Mucosa of descending colon (tissue), 3 donors: ENCODE measurements around the gene SLC25A13. TPM values are rescaled to one million over a fixed set of nuclear protein-coding genes. Genes with fewer than 3 reads are reported as not detected.
"Not testable (repeated sequence)": the region's sequence is repeated elsewhere in the genome, so short reads cannot be mapped to it uniquely, and the experiment has no call there.

Experiments
- ATAC-seq: fragments of 200-7000 bp; cut with Tn5 transposase; one replicate; pipeline ENCODE4 v1.9.1; 2020; ENCODE audit warnings: mild to moderate bottlenecking, moderate library complexity
- DNase-seq, 3 donors: peaks; one replicate each; pipeline ENCODE4 v3.0.0-alpha.2; 2020
- H3K36me3 ChIP-seq: fragments of 200-600 bp; one replicate; pipeline ENCODE4 v1.8.0; 2021; ENCODE audit warnings: low read depth, mild to moderate bottlenecking
- H3K4me1 ChIP-seq: fragments of 200-600 bp; one replicate; pipeline ENCODE4 v1.8.0; 2021; ENCODE audit warnings: low read depth, mild to moderate bottlenecking
- H3K4me3 ChIP-seq: fragments of 200-600 bp; one replicate; pipeline ENCODE4 v1.8.0; 2021; ENCODE audit warnings: mild to moderate bottlenecking
- H3K9me3 ChIP-seq: fragments of 200-600 bp; one replicate; pipeline ENCODE4 v1.8.0; 2021; ENCODE audit warnings: mild to moderate bottlenecking
- intact Hi-C, 2 donors: fragments of 100-400 bp; cut with DNase I in 1 of 2; cut with micrococcal nuclease in 1 of 2; formaldehyde crosslinking; loops; one replicate each; pipeline versions ENCODE4 v1.11.0 to v1.11.1; 2022; cut with DNase I, micrococcal nuclease
- total RNA-seq, 3 donors: library from RNA; stranded (reverse); fragmentation: NEBNext Ultra II Directional in 2 of 3; extraction: Animal tissue kit (Norgen Biotek cat#: 25700) in 2 of 3; gene quantifications; one replicate each; pipeline versions ENCODE4 v1.2.1 to v1.2.4, GENCODE V29; 2021 to 2023
- TF ChIP-seq, protein P1 (sequence below): fragments of 200-600 bp; IDR thresholded peaks from one replicate; pipeline ENCODE4 v1.8.0; 2022; ENCODE audit warnings: antibody characterized with exemption, mild to moderate bottlenecking
- donor health status: DM: no; HTN: no; CAD: no; lungs with moderate emphysema.
- donor health status: DM: no; HTN: no; CAD: no.
- donor health status: DM: no; HTN: yes; CAD: no.

The SLC25A13 gene
- total RNA-seq, 3 donors from 2014 or later, result 33.5 to 65.1 (median 42.7) TPM

DNA sequence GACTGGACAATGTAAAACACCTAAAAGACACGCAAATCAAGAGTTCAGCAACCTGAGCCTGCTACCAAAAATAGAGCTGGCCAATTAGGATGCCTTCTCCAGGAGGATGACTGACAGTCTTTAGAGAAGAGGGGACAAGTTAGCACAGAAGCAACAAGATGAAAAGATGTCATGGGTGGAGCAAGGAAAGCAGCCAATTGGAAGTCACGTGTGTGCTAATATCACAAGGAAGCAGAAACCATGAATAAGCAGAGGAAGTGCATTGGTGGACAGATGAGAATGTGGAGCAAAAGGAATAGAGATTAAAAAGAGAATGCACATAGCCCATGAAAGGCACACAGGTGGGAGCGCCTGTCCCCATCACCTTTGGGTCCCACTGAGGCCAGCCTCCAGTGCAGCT lies 148.1 kb downstream of the SLC25A13 start:
- no peaks in the 10 kb centered on the region for H3K9me3 ChIP-seq
- no peak overlapping the region for H3K4me3 ChIP-seq
- H3K36me3 ChIP-seq, result no peaks in the 10 kb centered on the region
- intact Hi-C loops, result no loop called here
- TF ChIP-seq, protein P1, sequence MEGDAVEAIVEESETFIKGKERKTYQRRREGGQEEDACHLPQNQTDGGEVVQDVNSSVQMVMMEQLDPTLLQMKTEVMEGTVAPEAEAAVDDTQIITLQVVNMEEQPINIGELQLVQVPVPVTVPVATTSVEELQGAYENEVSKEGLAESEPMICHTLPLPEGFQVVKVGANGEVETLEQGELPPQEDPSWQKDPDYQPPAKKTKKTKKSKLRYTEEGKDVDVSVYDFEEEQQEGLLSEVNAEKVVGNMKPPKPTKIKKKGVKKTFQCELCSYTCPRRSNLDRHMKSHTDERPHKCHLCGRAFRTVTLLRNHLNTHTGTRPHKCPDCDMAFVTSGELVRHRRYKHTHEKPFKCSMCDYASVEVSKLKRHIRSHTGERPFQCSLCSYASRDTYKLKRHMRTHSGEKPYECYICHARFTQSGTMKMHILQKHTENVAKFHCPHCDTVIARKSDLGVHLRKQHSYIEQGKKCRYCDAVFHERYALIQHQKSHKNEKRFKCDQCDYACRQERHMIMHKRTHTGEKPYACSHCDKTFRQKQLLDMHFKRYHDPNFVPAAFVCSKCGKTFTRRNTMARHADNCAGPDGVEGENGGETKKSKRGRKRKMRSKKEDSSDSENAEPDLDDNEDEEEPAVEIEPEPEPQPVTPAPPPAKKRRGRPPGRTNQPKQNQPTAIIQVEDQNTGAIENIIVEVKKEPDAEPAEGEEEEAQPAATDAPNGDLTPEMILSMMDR, result no peak
- DNase-seq (no peak), ATAC-seq (no peak)
- no peaks in the 10 kb centered on the region for H3K4me1 ChIP-seq

GRCh38 chr7:96169439-96169838 lies 152.5 kb downstream of the SLC25A13 start:
- no peak overlapping the region for H3K4me3 ChIP-seq
- no peak for ATAC-seq
- no peaks in the 10 kb centered on the region for H3K9me3 ChIP-seq
- TF ChIP-seq, protein P1, result no peak
- no peak for DNase-seq
- no peaks in the 10 kb centered on the region for H3K36me3 ChIP-seq
- H3K4me1 ChIP-seq, result no peaks in the 10 kb centered on the region
- intact Hi-C loops, result no loop called here

DNA sequence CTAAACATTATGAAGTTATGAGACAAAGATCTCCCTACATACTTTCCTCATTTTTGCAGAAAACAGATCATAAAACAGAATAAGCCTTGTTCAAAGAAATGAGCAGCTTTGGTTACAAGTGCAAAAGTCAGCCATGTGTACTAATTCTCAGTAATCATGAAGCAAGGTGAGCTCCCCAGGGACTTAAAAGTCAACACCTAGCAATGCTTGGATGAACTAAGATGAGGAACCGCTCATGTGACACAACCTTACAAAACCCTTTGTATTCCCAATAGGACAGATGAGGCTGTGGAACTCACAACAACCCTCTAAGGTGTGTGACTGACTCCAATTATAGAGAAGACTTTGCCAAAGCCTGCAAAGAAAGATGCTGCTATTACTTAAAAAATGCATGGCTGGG lies 154.5 kb downstream of the SLC25A13 start:
- H3K36me3 ChIP-seq, result no peaks in the 10 kb centered on the region
- no peaks in the 10 kb centered on the region for H3K9me3 ChIP-seq
- ATAC-seq (no peak), DNase-seq (no peak)
- H3K4me3 ChIP-seq, result no peak overlapping the region
- H3K4me1 ChIP-seq, result no peaks in the 10 kb centered on the region
- intact Hi-C loops, result no loop called here
- TF ChIP-seq, protein P1, result no peak

GRCh38 chr7:96161897-96162296 lies 160.0 kb downstream of the SLC25A13 start:
- TF ChIP-seq, protein P1, result no peak
- intact Hi-C loops, result no loop called here
- Histone ChIP-seq H3K9me3 (no peaks in the 10 kb centered on the region), H3K36me3 (no peaks in the 10 kb centered on the region), H3K4me3 (no peak overlapping the region), H3K4me1 (no peaks in the 10 kb centered on the region)
- DNase-seq, result no peak
- ATAC-seq, result no peak

- intact Hi-C loops, result no loop called here
- no peaks in the 10 kb centered on the region for H3K4me1 ChIP-seq
- no peak for DNase-seq
- H3K4me3 ChIP-seq, result no peak overlapping the region
- H3K36me3 ChIP-seq, result no peaks in the 10 kb centered on the region
- TF ChIP-seq, protein P1, result no peak
- no peaks in the 10 kb centered on the region for H3K9me3 ChIP-seq
- ATAC-seq, result no peak
Measured at GRCh38 chr7:96157856-96158255, 164.0 kb downstream of the SLC25A13 start.

DNA sequence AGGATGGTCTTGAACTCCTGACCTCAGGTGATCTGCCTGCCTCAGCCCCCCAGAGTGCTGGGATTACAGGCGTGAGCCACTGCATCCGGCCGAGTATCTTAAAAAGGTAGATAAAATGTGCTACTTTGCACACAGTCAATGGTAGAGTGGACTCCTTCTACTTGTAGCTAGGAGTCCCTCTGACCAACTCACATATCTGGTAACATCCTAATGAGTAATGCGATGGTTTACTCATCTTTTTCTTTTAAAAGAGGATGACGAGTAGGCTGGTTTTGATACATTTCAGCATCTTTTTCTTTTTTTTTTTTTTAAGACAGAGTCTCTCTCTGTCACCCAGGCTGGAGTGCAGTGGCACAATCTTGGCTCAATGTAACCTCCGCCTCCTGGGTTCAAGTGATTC lies 167.4 kb downstream of the SLC25A13 start:
- H3K9me3 ChIP-seq, H3K36me3 ChIP-seq, DNase-seq, intact Hi-C loops, ATAC-seq, H3K4me3 ChIP-seq, H3K4me1 ChIP-seq: not testable (repeated sequence)
